ENCODE measurements around the gene AASDHPPT. TPM values are rescaled to one million over a fixed set of nuclear protein-coding genes. Genes with fewer than 3 reads are reported as not detected.

Gene AASDHPPT
- total and polyA plus RNA-seq, 7 donors: 18.0 to 40.1 (median 25.0) TPM

Other genes starting within 250 kb of the AASDHPPT start
- gene MSANTD4, start 55.4 kb upstream of the AASDHPPT start, total RNA-seq: 10 to 100 TPM in 3 of 4 donors, 1 to 10 TPM in 1; 9.7 to 31.3 (median 17.1) TPM
- 10 to 100 TPM in 2 of 3 donors, 1 to 10 TPM in 1; 9.9 to 24.2 (median 13.7) TPM for gene MSANTD4, start 55.4 kb upstream of the AASDHPPT start, polyA plus RNA-seq
- 1 to 10 TPM; 2.2 to 4.6 (median 3.8) TPM for gene KBTBD3, start 315 bp upstream of the AASDHPPT start, total RNA-seq
- 1 to 10 TPM in 2 of 3 donors, under 1 TPM in 1; 0.89 to 3.2 (median 1.1) TPM for gene KBTBD3, start 315 bp upstream of the AASDHPPT start, polyA plus RNA-seq